Stimulated activated CD8-positive, alpha-beta memory T cell treated with anti-CD3 and anti-CD28 coated beads, Interleukin-12 subunit alpha, Interleukin-12 subunit beta, amount 100 ng/mL, for 24 hours (primary cell): Measurements from ENCODE around the gene LRRC1.

ENCODE experiments used
- DNase-seq: peaks from one replicate; pipeline ENCODE4 v3.0.0-alpha.2; 2020; ENCODE audit errors: extremely low read depth

The LRRC1 gene

GRCh38 chr6:53846250-53846649, 51.4 kb downstream of the LRRC1 start:
- no peak for DNase-seq

DNA sequence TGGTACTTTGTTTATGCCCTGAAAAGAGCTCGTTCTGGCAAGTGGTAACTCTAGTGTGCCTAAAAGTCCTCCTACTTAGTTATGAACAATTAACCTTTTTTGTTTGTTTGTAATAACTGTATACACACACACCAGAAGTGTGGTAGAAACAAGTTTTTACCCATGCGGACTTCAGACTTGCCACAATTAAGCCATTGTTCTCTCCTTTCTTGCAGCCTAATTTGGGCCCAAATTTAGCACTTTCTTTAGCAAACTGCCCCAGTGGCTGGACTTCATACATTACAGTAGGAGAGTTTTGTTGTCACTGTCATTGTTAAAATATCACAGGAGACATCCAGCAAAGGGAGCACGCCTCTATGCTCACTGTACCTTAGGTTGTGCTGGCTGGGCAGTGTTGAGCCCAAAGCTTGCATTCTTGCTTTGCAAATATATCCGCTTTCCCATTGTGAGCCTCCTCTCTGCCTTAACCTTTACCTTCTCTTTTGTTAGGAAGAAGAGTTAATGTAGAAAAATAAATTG, 53.0 kb downstream of the LRRC1 start:
- no peak for DNase-seq

DNA sequence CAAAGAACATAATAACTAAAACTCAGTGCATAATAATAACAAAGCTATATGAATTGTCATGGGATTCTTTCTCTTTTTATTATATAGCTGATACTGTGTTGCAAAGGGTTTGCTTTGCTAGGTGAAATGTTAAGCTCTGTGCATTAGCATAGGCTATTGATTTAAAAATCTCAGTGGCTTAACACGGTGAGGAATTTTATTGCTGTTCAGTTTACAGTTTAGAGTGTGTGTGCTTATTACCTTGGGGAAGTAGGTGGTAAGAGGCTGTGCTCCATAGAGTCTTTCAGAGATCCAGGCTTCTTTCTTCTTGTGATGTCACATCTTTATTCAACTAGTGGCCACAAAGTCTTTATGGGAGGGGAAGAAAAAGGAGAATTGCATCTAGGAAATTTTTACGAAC, 55.7 kb downstream of the LRRC1 start:
- no peak for DNase-seq

- DNase-seq: no peak
These were observed 56.8 kb downstream of the LRRC1 start for GRCh38 chr6:53851561-53851960.

DNA sequence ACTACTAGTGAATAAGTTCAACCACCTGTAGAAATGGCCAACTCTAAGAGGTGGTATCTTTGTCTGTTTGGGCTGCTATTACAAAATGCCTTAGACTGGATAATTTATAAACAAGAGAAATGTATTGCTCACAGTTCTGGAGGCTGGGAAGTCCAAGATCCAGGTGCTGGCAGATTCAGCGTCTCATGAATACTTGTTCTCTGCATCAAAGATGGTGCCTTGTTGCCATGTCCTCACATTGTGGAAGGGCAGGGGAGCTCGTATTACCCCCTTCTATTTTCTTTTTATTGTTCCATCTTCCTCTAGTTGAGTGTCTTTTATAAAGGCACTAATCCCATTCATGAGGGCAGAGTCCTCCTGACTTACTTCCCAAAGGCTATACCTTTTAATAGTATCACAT, 58.0 kb downstream of the LRRC1 start:
- no peak for DNase-seq

GRCh38 chr6:53854843-53855567, 60.2 kb downstream of the LRRC1 start:
- no peak for DNase-seq

GRCh38 chr6:53855940-53856339, 61.1 kb downstream of the LRRC1 start:
- DNase-seq: no peak

DNA sequence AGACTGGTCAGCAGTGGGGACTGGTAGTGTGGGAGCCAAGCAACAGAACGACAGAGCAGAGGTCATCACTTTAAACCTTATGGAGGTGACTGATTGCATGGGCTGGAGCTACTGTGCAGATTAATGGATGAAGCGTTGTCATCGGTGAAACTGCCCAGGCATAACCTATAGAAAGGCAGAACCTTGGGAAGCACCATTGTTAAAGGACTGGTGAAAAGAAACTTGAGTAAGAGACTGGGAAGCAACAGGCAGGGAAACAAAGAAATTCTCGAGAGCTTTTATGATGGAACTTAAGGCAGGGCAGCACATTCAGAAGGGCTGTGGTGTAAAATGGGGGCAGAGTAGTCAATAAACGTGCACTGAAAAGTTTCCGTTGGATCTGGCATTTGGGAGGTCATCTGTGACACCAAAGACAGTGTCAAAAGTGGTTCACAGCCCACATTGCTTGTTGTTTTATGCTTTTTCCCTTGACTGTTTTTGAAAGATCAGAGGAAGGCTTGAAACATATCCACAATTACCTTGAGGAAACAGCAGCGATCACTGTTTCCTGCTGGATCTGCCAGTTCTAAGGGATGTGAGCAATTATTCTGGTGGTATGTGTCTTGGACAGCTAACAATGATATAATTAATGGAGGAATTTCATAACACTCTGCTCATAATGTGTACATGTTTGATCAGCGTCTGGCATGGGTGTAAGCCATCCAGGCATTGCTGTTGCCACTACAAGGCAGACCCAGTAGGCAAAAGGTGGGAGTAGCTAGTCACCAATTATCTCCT, 62.7 kb downstream of the LRRC1 start:
- no peak for DNase-seq

DNA sequence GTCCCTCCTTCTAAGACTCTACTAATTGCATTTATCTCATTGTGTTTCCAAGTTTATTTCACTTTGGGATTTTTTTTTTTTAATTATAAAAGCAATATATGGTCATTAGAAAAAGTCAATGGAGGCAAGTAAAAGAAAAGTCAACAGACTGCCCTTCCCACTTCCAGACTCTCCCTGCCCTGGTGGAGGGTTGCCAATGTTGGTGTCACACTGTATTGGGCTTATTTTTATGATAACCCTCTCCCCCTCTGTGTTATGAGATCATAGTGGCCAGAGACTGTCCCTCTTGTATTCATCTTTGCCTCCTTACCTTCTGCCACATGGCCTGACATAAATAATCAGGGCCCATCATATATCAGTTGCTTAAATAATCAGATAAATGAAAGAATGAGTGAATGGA, 63.4 kb downstream of the LRRC1 start:
- DNase-seq: no peak

- no peak for DNase-seq
These were observed 64.1 kb downstream of the LRRC1 start for GRCh38 chr6:53858913-53859312.

DNA sequence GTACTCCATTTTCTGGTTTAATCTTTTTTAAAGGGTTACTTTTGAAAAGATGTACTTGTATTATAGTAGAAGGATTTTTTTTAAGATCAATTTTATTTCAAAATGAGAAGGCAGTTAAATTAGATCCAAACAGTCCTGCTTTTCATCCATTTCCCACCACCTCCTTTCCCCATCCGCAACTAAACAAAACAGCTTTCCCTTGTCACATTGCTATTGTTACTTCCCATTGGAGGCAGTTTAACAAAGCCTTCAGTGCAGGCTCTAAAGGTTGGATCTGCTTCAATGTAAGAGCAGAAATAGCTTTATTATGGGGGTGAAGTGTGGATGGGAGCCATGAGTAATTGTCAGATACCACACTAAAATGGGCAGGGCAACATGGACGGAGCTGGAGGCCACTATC, 65.7 kb downstream of the LRRC1 start:
- DNase-seq: no peak

GRCh38 chr6:53861518-53861917, 66.7 kb downstream of the LRRC1 start:
- no peak for DNase-seq

- DNase-seq: no peak
These were observed 68.1 kb downstream of the LRRC1 start for GRCh38 chr6:53862662-53863462.

DNA sequence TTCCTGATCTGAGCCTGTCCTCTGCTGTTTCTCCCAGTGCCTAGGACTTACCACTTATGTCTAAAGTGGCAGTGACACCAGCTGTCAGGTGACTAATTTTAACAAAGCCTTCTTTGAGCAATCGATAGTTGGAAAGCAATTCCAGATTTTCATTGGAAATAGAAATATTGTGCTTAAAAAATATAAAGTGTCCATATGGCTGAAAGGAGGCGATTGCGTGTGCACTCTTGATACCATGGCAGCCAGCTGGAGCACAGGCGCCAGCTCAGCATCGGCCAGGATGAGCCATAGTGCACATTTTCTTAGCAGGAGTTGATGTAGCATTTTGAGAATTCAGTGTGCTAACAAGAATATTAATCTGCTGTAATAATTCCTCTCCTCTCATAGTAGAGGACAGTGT, 70.0 kb downstream of the LRRC1 start:
- DNase-seq: no peak

DNA sequence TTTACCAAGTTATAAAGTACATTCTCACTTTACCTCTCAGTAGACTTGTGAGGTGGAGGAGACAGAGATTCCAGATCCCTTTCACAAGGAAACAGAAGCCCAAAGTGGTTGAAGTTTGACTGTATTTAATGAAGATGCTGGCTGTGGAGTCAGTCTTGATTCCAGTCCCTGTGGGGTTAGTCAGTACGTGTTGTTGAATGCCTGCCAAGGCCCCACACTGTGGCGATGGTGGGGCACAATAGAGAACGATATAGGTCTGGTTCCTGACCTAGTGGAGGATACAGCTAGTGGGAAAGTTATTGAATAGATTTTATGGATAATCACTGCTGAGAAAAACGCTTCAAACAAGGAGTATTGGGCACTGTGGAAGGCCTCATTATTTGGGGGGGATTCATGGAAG, 71.4 kb downstream of the LRRC1 start:
- no peak for DNase-seq

- DNase-seq: no peak
These were observed 73.8 kb downstream of the LRRC1 start for GRCh38 chr6:53868626-53869025.

DNA sequence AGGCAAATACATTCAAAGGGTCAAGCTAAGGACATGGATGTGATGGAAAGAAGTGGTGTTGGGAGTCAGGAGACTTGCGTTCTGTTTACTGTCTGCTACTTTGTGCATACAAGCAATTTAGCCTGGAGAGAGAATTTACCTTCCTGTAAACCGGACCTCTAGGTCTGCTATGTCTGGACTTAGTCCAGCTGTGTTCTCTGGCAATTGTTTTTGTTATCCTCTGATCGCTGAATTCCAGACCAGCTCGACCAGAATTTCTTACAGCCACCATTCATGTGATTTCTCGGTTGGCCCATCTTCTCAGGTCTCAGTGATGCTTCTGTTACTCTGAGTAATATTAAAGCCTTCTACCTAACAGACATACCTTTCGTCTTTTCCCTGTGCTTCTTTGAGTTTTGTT, 75.2 kb downstream of the LRRC1 start:
- DNase-seq: no peak

DNA sequence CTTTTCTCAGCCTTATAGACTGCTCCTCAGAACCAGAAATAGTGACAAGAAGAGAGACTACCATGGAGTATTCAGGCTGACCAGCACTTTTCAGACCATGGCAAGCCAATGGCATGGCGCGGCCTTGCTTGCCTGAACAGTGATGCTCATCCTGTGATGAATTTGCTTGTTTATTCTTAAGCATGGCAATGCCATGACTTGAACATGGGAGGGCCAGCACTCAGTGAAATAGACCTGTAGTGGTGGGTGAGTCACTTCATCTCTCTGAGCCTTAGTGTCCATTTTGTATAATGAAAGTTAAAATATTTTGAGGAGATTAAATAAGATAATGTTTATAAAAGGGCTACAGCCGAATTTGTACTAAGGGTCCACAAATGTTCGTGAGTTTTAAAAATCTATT, 79.1 kb downstream of the LRRC1 start:
- no peak for DNase-seq

GRCh38 chr6:53874964-53875363, 80.2 kb downstream of the LRRC1 start:
- no peak for DNase-seq

- no peak for DNase-seq
These were observed 82.3 kb downstream of the LRRC1 start for GRCh38 chr6:53877151-53877550.

GRCh38 chr6:53878808-53879207, 84.0 kb downstream of the LRRC1 start:
- DNase-seq: no peak

DNA sequence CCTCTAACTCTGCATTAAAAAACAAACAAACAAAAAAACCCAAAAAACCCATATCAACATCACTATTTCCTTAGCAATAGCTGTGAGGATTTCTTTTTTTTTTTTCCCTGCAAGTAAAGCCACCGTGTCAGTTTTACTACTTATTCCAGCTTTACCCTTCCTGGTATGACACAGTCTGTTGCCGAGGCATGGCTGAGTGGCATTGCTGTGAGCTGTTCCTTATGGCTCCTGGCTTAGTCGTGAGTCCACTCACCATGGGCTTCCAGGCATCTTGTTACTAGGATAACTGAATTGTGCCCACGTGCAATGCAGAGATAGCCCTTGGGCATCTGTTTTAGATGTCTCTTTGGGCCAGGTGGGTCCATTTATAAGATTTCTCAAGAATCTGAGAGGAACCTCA, 84.8 kb downstream of the LRRC1 start:
- DNase-seq: no peak
